ENCODE results near the gene TRPM2.

TRPM2 gene

DNA sequence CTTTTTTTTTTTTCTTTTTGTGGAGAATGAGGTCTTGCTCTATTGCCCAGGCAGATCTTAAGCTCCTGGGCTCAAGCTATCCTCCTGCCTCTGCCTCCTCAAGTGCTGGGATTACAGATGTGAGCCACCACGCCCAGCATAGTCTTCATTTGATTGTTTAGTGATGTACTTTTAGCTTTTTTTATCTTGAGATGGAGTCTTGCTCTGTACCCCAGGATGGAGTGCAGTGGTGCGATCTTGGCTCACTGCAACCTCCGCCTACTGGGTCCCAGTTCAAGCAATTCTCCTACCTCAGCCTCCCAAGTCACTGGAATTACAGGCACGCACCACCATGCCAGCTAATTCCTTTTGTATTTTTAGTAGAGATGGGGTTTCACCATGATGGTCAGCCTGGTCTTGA is 77.9 kb downstream of the TRPM2 start:
- no peak for DNase-seq (ENCODE audit: low read depth)

DNA sequence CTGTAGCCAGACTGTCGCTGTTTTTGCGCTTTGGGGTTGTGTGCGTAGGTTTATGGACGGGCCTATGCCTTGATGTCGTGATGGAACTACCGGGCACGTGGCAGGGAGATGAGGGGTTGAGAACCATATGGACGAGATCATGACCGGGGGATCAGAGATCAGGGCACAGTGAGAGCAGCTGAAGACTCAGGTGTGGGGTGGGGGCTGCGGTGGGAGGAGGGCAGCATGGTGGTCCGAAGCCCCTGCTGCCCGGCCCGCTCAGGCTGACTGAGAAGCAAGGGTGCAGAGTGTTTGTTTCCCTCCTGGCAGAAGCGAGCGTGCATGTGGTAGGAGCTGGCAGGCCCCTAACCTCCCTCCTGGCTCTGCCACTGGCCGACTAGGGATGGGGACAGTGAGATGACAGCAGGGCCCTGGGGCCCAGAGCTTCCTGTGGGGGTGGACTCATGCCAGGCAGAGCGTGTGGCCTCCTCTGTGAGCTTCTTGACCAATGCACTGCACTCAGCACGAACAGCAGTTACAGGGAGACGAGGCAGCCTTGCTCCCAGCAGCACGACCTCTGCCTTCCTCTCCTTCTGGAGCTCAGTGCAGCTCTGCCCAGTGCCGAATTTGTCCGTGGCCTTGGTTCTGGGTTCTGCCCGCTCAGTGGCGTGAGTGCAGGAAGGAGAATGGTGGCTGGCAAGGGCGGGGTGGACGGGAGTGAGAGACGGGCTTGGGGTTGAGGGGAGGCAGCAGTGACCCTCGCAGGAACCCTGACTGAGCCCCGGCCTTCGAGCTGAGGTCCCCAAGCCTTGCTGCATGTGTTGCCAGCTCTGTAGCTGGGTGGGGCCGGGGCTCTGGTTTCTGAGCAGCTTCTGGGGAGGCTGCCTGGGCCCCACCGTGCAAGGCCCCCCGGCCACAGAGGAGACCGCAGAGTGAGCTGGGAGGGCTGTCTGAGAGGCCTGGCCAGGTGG is 79.7 kb downstream of the TRPM2 start:
- DNase-seq (ENCODE audit: low read depth) = no peak

DNA sequence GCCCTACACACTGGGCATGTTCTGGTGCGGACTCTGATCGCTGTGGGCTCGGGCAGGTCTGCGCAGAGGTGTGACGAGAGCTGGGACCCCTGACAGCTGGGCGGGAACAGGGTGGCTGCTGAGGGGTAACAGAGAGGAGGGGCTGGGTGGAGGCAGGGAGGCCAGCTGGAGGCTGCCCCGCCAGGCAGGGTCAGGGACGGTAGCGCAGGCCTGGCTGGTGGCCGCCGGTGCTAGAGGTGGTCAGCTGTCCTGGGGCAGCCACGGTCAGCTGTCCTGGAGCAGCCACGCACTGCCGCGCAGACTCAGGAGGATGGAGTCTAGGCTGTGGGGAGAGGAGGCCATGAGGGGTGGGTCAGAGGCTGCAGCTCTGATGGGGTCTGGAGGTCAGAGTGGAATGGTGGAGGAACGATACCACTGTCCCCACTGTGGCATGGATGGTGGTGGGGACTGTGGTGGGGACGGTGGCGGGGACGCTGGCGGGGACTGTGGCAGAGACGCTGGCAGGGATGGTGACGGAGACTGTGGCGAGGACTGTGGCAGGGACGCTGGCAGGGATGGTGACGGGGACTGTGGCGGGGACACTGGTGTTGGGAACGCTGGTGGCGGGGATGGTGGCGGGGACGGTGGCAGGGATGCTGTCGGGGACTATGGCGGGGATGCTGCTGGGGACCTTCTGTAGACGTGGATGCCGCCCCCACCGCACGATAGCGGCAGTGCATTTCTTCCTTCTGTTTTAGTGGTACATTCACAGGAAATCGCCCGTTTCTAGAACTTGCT is 80.6 kb downstream of the TRPM2 start:
- DNase-seq (ENCODE audit: low read depth) = no peak

DNA sequence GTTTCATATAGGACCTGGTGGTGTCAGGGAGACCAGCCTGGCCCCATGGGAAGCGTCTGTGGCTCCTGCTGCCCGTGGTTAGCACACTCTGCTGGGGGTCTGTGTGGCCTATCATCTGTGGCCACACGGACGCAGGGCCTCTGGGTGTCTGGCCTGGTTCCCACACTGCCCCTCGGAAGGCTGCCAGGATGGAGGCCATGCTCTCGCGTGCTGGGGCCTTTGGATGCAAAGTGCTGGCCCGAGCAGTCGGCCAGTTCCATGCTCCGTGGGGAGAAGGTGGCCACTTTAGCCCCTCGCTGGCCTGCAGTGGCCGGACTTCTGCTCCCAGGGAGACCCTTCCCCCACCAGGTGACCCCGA is 81.1 kb downstream of the TRPM2 start:
- no peak for DNase-seq (ENCODE audit: low read depth)

DNA sequence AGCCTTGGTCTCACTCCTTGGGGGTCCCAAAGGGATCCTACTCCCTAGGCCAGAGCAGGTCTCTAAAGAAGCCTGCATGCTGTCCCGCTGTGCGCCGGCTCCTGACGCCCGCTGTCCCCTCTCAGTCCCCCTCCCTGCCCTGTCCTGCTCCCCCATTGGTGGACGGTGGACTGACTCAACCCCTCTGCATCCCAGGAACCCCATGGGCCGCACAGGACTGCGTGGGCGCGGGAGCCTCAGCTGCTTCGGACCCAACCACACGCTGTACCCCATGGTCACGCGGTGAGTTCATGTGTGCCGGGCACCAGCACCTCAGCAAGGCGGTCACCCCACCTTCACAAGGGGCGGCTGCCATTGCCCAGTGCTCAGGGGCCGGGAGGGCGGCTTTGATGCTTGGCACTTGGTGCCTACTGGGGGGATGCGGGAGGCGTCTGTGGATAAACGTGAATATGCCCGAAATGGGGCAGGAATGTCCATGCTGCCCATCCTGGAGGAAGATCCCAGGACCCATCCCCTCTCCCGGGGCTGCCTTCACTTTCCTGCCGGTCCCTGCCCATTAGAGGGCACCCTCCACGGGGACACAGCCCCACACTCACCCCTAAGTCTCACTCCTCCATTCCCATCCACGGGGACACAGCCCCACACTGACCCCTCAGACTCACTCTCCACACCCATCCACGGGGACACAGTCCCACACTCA is 81.7 kb downstream of the TRPM2 start:
- DNase-seq (ENCODE audit: low read depth) = no peak

DNA sequence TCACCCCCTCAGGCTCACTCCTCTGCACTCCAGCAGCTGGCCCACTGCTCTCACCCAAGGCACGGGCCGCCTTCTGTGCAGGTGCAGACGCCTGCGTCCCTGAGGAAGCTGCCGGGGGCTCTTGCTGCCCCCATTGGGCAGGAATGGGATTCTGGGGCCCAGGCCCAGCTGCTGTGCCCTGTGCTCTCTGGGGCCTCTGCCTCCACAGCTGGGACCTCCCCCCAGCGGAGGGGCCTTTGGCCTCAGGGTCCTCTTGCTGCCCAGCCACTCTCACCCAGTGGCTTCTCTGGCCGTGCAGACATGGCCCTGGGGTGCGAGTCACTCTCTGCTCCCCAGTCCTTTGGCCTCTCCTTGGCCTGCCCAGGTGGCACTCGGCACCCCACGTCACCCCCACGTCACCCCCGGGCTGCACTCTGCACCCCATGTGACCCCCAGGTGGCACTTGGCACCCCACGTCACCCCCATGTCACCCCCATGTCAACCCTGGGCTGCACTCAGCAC is 82.7 kb downstream of the TRPM2 start:
- no peak for DNase-seq (ENCODE audit: low read depth)

DNA sequence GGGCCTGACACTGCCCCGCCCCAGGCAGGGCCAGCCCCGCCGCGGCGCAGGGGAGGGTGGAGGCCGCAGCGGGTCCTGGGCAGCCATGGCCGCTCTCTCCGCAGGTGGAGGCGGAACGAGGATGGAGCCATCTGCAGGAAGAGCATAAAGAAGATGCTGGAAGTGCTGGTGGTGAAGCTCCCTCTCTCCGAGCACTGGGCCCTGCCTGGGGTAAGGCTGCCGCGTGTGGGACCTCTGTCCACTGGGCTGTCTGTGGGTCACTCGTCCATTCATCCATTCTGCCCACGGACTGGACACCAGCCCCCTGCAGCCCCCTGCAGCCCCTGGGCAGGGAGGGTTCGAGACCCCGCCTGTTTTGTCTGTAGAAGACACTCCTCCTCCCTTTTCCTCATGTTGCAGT is 83.5 kb downstream of the TRPM2 start:
- DNase-seq (ENCODE audit: low read depth) = no peak

DNA sequence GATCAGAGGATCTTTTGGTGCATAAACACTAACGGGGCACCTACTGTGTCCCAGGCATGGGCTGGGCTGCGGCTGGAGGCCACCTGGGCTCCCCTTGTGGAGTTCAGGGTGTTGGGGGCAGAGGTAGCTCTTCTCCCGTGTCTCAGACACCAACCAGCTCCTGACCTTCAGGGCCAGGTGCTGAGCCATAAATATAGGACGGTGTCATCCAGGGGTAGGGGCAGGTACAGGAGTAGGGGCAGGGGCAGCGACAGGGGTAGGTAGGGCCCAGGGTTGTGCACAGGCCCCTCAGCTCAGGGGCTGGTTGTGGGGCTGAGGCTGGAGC is 83.9 kb downstream of the TRPM2 start:
- no peak for DNase-seq (ENCODE audit: low read depth)

DNA sequence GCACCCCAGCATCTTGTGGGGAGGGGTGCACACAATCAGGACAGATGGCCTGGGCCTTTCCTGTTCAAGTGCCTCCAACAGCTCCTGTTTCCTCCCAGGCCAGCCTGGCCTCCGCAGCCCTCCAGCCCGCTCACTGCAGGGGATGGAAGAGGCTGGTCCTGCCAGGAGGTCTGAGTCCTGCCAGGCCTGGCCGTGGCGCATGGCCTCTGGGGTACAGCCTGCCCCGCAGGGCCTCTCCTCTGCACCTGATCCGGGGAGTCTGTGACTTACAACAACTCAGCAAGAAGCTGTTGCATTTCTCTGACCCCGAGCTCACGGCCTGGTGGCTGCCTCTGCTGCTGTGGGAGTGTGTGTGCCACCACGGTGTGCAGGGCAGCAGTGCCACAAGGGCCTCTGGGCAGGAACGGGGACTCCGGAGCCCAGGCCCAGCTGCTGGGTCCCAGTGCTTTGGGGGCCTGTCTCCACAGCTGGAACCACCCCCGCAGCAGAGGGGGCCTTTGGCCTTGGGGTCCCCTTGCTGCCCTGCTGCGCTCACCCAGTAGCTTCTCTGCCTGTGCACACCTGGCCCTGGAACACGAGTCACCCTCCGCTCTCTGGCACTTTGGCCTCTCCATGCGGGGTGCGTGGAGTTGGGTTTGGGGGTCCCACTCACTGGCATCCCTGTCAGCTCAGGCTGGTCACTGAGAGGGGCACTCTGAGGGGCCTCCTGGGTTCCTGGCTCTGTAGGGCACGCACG is 84.4 kb downstream of the TRPM2 start:
- DNase-seq (ENCODE audit: low read depth) = no peak

DNA sequence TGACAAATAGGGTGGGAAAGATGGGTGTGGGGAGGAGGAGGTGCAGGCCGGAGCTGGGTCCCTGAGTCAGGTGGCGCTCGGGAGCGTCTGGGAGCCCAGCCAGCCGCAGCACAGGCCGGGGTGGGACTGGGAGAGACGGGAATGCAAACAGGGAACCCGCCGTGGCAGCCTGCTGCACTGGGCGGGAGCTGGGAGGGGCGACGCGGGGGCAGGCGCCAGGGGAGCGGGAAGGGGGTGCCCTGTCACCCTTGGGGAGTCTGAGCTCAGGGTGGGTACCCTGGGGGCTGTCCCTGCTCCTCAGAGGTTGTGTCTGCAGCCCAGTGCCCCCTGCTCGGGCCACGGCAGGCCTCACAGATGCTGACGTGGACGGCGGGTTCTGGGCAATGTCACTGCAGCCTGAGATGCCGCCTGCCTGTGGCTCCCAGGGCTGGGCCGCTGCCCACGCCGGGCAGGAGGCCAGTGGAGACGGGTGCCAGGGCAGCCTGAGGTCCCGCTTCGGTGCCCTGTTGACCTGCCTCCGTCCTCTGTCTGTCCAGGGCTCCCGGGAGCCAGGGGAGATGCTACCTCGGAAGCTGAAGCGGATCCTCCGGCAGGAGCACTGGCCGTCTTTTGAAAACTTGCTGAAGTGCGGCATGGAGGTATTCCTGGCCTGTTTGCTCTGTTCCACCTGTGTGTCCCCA is 85.2 kb downstream of the TRPM2 start:
- DNase-seq (ENCODE audit: low read depth) = no peak

DNA sequence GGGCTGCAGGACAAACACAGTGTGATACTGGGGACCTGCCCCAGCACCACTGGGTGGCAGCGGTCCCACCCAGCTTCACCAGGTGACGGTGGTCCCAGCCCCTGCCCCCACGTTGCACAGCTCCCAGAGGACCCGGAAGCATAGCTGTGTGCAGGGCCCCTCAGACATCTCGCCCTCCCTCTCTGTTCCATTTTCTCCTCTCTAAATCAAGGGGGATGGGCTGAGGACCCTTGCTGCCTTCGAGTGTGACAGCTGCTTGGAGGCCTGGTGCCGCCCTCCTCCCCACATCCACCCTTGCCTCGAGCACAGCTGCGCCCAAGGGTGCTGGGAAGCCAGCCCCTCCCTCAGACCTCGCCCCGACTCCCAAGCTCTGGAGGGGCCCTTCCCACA is 85.8 kb downstream of the TRPM2 start:
- no peak for DNase-seq (ENCODE audit: low read depth)

DNA sequence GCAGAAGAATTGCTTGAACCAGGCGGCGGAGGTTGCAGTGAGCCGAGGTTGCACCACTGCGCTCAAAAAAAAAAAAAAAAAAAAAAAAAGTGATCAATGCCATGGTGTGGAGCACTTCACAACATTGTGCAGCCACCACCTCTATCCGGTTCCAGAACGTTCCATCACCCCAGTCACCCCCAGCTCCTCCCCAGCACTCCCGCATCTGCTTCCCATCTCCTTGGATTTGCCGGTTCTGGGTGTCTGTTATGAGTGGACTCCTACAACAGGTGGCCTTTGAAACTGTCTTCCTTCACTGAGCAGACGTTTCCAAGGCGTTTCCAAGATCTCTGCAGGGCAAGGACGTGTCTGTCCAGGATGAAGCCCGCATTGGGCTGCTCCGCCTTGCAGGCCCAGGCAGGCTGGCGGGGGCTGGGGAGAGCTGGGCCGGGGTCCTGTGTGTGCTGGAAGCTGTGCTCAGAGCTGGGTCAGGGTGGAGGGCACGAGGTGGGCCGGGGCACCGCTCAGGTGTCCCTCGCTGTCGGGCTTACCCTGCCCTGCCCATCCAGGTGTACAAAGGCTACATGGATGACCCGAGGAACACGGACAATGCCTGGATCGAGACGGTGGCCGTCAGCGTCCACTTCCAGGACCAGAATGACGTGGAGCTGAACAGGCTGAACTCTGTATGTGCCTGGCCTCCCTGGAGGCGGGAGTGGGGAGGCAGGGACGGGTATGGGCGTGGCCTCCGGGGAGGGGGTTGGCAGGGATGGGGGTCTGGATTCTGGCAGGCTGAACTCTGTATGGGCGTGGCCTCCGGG is 87.0 kb downstream of the TRPM2 start:
- DNase-seq (ENCODE audit: low read depth) = no peak

DNA sequence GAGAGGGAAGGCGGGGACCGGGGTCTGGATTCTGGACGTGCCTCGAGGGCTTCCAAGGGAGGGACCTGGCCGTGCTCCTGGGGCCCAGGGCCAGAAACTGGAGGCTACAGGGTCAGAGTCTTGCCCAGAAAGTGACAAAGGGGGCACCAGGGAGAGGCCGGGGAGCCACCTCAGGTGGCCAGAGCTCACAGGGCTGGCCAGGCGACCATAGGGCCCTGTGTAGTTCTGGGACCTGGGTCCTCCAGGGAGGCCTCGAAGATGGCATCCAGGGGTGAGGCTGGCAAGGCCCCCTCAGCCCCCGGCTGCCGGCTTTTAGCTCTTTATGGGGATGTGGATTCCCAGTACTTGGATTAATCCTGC is 87.6 kb downstream of the TRPM2 start:
- DNase-seq (ENCODE audit: low read depth) = no peak

DNA sequence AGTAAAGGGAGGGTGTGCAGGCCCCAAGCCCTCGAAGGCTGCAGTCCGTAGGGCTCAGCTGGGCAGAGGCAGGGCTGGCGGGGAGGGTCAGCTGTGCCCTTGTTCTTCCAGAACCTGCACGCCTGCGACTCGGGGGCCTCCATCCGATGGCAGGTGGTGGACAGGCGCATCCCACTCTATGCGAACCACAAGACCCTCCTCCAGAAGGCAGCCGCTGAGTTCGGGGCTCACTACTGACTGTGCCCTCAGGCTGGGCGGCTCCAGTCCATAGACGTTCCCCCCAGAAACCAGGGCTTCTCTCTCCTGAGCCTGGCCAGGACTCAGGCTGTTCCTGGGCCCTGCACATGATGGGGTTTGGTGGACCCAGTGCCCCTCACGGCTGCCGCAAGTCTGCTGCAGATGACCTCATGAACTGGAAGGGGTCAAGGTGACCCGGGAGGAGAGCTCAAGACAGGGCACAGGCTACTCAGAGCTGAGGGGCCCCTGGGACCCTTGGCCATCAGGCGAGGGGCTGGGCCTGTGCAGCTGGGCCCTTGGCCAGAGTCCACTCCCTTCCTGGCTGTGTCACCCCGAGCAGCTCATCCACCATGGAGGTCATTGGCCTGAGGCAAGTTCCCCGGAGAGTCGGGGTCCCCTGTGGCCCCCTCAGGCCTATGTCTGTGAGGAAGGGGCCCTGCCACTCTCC is 88.3 kb downstream of the TRPM2 start:
- DNase-seq (ENCODE audit: low read depth) = no peak

DNA sequence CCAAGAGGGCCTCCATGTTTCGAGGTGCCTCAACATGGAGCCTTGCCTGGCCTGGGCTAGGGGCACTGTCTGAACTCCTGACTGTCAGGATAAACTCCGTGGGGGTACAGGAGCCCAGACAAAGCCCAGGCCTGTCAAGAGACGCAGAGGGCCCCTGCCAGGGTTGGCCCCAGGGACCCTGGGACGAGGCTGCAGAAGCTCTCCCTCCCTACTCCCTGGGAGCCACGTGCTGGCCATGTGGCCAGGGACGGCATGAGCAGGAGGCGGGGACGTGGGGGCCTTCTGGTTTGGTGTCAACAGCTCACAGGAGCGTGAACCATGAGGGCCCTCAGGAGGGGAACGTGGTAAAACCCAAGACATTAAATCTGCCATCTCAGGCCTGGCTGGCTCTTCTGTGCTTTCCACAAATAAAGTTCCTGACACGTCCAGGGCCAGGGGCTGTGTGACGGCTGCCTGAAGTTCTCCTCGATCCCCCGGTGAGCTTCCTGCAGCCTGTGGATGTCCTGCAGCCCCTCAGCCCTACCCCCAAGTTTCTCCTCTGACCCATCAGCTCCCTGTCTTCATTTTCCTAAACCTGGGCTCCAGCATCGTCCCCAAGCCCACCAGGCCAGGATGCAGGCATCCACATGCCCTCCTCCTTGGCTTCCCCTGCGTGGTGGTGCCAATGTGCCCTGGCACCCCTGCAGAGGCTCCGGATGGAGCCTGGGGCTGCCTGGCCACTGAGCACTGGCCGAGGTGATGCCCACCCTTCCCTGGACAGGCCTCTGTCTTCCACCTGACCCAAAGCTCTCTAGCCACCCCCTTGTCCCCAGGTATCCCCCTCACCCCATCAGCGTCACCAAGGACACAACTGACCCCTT is 89.1 kb downstream of the TRPM2 start:
- DNase-seq (ENCODE audit: low read depth) = no peak

DNA sequence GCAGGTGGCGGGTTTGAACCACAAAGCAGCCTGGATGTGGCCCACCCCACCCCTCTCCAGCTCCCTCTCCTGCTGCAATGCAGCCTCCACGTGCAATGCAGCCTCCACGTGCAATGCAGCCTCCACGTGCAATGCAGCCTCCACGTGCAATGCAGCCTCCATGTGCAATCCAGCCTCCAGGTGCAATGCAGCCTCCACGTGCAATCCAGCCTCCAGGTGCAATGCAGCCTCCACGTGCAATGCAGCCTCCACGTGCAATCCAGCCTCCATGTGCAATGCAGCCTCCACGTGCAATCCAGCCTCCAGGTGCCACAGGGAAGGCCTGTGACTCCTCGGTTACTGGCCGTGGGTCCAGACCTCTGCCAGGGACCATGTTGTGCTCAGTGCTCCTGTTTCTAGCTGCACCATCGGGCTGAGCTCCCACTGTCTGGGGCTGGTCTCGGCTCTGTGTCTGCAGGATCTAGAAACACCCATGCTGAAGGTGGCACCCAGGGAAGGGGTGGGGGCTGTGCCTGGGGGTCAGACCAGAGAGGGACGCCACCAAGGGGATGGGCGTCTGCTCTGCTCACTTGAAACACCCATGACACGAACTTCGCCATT is 90.0 kb downstream of the TRPM2 start:
- DNase-seq (ENCODE audit: low read depth) = no peak

DNA sequence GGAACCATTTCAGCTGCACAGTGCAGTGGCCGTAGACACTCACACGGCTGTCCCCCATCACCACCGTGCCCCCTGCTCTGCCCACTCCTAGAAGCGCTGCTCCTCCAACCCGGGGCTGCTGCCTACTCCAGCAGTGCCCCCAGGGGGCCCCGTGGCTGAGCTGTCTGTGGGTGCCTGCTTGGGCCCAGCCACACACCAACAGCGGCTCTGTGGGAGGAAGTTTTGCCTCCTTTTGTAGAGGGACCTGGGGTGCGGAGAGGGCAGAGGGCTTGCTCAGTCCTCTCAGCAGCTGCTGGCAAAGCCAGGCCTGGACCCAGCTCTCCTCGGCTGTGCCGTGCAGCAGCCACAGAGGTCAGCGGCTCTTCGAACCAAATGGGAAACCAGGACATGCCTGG is 90.5 kb downstream of the TRPM2 start:
- DNase-seq (ENCODE audit: low read depth) = no peak

DNA sequence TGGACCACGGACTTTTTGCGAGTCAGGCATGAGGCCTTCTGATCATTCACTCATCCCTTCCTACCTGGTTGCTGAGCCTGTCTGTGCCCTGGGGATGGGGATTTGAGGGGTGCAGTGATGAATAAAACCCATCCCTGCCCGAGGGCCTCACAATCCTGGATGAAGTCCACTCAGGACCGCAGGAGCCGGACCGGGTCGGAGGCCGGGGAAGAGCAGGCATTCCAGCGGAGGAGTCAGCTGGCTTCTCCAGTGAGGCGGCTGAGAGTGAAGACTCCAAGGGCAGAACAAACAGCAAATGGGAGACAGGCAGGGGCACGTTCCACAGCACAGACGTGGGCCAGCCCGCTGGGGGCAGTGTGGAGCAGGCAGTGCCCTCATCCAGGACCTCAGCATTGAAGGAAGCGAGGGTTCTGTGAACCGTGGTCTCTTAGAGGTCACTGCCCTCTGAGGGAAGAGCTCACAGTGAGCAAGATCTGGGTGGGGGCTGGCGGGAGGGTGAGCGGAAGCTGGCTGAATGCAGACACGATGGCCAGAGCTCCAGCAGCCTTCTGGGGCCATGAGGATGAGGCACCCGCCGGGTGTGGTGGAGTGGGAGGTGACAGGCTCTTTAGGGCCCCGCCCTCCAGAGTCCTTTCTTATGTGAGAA is 91.0 kb downstream of the TRPM2 start:
- no peak for DNase-seq (ENCODE audit: low read depth)

All from fibroblast of gingiva (primary cell).